Measurements from ENCODE around the gene RHOBTB3. TPM values are rescaled to one million over a fixed set of nuclear protein-coding genes. Genes with fewer than 3 reads are reported as not detected.

The RHOBTB3 gene
- total RNA-seq, 1 experiment from 2014 or later, result 84.3 TPM

DNA sequence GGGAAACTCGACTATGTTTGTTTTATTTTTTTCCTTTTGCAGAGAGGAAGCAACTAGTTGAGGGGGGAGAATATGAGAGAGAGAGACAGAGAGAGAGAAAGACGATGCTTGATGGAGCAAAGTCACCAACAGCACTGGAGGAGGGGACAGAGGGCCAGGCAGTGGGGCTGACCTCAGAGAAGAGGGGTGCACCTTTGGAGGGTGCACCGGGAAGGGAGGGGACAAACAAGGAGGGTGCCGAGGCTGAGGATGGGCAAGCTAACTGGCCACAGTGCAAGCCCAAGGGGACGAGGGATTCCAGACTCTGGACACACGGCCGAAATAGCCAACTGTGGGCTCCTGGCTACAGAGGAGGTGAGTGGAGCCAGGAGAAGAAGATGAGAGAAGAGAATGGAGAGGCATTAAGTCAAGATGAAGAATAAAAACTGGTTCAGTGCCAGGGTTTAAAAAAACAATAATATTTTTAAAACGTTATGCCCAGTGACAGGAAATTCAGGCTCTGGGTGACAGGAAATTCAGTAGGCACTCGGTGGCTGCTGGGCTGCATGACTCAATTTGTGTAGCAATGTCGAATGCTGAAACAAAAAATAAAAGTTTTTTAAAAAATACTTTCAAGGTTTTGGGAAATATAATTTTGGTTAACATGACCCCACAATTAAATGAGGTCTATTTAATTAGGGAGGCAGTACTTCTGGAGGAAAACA, 104.7 kb downstream of the RHOBTB3 start:
- ATAC-seq (no peak), DNase-seq (ENCODE audit: low read depth, low spot score) (no peak)
- no peaks in the 10 kb centered on the region for H4K20me1 ChIP-seq (ENCODE audit: insufficient read depth)
- no peak overlapping the region for H3K27ac ChIP-seq (ENCODE audit: low read depth, low read length)
- ChIA-PET POLR2A (no interaction called here), RAD21 (ENCODE audit: low non-redundant PET in 1 of 2, low total read pairs in 2 of 2, uncharacterized antibody in 2 of 2, unreplicated experiment in 2 of 2) (no interaction called here), CTCF (no interaction called here)
- no peaks in the 10 kb centered on the region for H3K36me3 ChIP-seq (ENCODE audit: control insufficient read depth in 1 of 2, insufficient read depth in 2 of 2, low read length in 2 of 2)
- H3K79me2 ChIP-seq (ENCODE audit: insufficient read depth, low read length), result no peaks in the 10 kb centered on the region
- H2AFZ ChIP-seq (ENCODE audit: low read depth, low read length, poor library complexity, severe bottlenecking), result no peak overlapping the region
- intact Hi-C loops (cut with micrococcal nuclease), result no loop called here
- no peaks in the 10 kb centered on the region for H3K9me3 ChIP-seq (ENCODE audit: control insufficient read depth in 1 of 2, insufficient read depth in 1 of 2, low read depth in 1 of 2, low read length in 2 of 2)
- no peaks in the 10 kb centered on the region; a peak in 1 of 4 replicates for H3K4me1 ChIP-seq (ENCODE audit: control insufficient read depth in 1 of 2, insufficient read depth in 2 of 2, low read length in 2 of 2)
- no peaks in the 10 kb centered on the region for H3K9me2 ChIP-seq (ENCODE audit: insufficient read depth)
- H3K27me3 ChIP-seq (ENCODE audit: insufficient read depth, low read length), result no peaks in the 10 kb centered on the region
- H3K4me2 ChIP-seq (ENCODE audit: low read length), result no peak overlapping the region
- no TSS peak for BruUV-seq (replicated peaks)
- H3K4me3 ChIP-seq (replicated peaks in 1 of 2; ENCODE audit: low read depth in 1 of 2, low read length in 2 of 2), result no peak overlapping the region
- TF ChIP-seq EZH2phosphoT487 (IDR thresholded peaks at IDR 0.05; ENCODE audit: borderline replicate concordance) (no peak), SIN3A (IDR thresholded peaks at IDR 0.05; ENCODE audit: low read depth) (no peak), FOSL1 (IDR thresholded peaks at IDR 0.05; ENCODE audit: low read depth) (no peak), TCF7L2 (IDR thresholded peaks at IDR 0.05; ENCODE audit: borderline replicate concordance, extremely low read depth, insufficient read depth, insufficient read length) (no peak), SRF (IDR thresholded peaks at IDR 0.05; ENCODE audit: low read depth) (no peak), SP1 (IDR thresholded peaks at IDR 0.05; ENCODE audit: low read depth) (no peak), RAD21 (IDR thresholded peaks at IDR 0.05; ENCODE audit: low read depth) (no peak), EGR1 (IDR thresholded peaks at IDR 0.05; ENCODE audit: low read depth) (no peak), ZFX (IDR thresholded peaks at IDR 0.05) (no peak), ELF1 (IDR thresholded peaks at IDR 0.05; ENCODE audit: borderline replicate concordance, low read depth) (no peak), ZNF274 (IDR thresholded peaks at IDR 0.05; ENCODE audit: low read depth, low read length) (no peak), YY1 (IDR thresholded peaks at IDR 0.05; ENCODE audit: extremely low read depth, insufficient replicate concordance, low read depth, low read length) (no peak), CBX3 (IDR thresholded peaks at IDR 0.05; ENCODE audit: low read depth) (no peak), JUND (IDR thresholded peaks at IDR 0.05) (no peak)
- TF ChIP-seq, protein P1, sequence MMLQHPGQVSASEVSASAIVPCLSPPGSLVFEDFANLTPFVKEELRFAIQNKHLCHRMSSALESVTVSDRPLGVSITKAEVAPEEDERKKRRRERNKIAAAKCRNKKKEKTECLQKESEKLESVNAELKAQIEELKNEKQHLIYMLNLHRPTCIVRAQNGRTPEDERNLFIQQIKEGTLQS (IDR thresholded peaks at IDR 0.05), result no peak
- TF ChIP-seq, protein P2, sequence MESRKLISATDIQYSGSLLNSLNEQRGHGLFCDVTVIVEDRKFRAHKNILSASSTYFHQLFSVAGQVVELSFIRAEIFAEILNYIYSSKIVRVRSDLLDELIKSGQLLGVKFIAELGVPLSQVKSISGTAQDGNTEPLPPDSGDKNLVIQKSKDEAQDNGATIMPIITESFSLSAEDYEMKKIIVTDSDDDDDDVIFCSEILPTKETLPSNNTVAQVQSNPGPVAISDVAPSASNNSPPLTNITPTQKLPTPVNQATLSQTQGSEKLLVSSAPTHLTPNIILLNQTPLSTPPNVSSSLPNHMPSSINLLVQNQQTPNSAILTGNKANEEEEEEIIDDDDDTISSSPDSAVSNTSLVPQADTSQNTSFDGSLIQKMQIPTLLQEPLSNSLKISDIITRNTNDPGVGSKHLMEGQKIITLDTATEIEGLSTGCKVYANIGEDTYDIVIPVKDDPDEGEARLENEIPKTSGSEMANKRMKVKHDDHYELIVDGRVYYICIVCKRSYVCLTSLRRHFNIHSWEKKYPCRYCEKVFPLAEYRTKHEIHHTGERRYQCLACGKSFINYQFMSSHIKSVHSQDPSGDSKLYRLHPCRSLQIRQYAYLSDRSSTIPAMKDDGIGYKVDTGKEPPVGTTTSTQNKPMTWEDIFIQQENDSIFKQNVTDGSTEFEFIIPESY (IDR thresholded peaks at IDR 0.05; ENCODE audit: extremely low read depth, insufficient replicate concordance, low read length), result no peak
- TF ChIP-seq, protein P3, sequence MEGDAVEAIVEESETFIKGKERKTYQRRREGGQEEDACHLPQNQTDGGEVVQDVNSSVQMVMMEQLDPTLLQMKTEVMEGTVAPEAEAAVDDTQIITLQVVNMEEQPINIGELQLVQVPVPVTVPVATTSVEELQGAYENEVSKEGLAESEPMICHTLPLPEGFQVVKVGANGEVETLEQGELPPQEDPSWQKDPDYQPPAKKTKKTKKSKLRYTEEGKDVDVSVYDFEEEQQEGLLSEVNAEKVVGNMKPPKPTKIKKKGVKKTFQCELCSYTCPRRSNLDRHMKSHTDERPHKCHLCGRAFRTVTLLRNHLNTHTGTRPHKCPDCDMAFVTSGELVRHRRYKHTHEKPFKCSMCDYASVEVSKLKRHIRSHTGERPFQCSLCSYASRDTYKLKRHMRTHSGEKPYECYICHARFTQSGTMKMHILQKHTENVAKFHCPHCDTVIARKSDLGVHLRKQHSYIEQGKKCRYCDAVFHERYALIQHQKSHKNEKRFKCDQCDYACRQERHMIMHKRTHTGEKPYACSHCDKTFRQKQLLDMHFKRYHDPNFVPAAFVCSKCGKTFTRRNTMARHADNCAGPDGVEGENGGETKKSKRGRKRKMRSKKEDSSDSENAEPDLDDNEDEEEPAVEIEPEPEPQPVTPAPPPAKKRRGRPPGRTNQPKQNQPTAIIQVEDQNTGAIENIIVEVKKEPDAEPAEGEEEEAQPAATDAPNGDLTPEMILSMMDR (IDR thresholded peaks at IDR 0.05 in 2 of 3, conservative IDR thresholded peaks at IDR 0.05 in 1 of 3; ENCODE audit: borderline replicate concordance in 1 of 3, insufficient read depth in 1 of 3, low read depth in 2 of 3, low read length in 2 of 3), result no peak
- TF ChIP-seq, protein P4, sequence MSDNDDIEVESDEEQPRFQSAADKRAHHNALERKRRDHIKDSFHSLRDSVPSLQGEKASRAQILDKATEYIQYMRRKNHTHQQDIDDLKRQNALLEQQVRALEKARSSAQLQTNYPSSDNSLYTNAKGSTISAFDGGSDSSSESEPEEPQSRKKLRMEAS (IDR thresholded peaks at IDR 0.05), result no peak
- H3K9ac ChIP-seq (ENCODE audit: low read length), result no peak overlapping the region
